Gastrocnemius medialis (tissue), 4 donors: ENCODE results near the gene ZNF622. TPM values are rescaled to one million over a fixed set of nuclear protein-coding genes. Genes with fewer than 3 reads are reported as not detected.
A peak's percentile ranks its signal among the peaks of the same experiment; 100 is the strongest.
"Not testable (repeated sequence)": the region's sequence is repeated elsewhere in the genome, so short reads cannot be mapped to it uniquely, and the experiment has no call there.

ENCODE experiments used
- ATAC-seq, 2 donors: fragments of 150-250 bp; one replicate each; pipeline ENCODE4 v1.9.1; 2016
- DNase-seq, 2 donors: peaks; one replicate each; pipeline ENCODE4 v3.0.0-alpha.2; 2019
- H3K27ac ChIP-seq, 4 donors: fragments of 200-600 bp; sonication (generic); 1 replicate in 1 of 4; 2 replicates in 3 of 4; pipeline ENCODE4 v1.5.1; 2016 to 2018; ENCODE audit warnings: mild to moderate bottlenecking in 2 of 4, moderate library complexity in 1 of 4
- H3K27me3 ChIP-seq, 3 donors: fragments of 200-600 bp; sonication (generic) in 2 of 3; 1 replicate in 1 of 3; 2 replicates in 2 of 3; pipeline versions ENCODE4 v1.5.1 to v1.6.0; 2016 to 2019; ENCODE audit warnings: mild to moderate bottlenecking in 1 of 3, moderate library complexity in 1 of 3
- H3K36me3 ChIP-seq, 2 donors: fragments of 200-600 bp; sonication (generic) in 1 of 2; one replicate each; pipeline ENCODE4 v1.5.1; 2017 to 2018
- H3K4me1 ChIP-seq, 2 donors: fragments of 200-600 bp; sonication (generic) in 1 of 2; one replicate each; pipeline ENCODE4 v1.5.1; 2016 to 2017; ENCODE audit warnings: mild to moderate bottlenecking in 2 of 2
- H3K4me3 ChIP-seq, 4 donors: fragments of 200-600 bp; sonication (generic) in 3 of 4; 1 replicate in 1 of 4; 2 replicates in 3 of 4; pipeline ENCODE4 v1.5.1; 2016 to 2019; ENCODE audit warnings: mild to moderate bottlenecking in 2 of 4
- H3K9me3 ChIP-seq, 3 donors: fragments of 200-600 bp; sonication (generic) in 2 of 3; 1 replicate in 1 of 3; 2 replicates in 2 of 3; pipeline ENCODE4 v1.5.1; 2016 to 2019
- CTCF ChIP-seq, 5 experiments: fragments of 450-650 bp in 3 of 5; fragments of 200-600 bp in 2 of 5; sonication (generic) in 2 of 5; IDR thresholded peaks in 4 of 5; conservative IDR thresholded peaks in 1 of 5; 1 replicate in 4 of 5; 2 replicates in 1 of 5; pipeline ENCODE4 v1.5.1; 2016 to 2019; ENCODE audit warnings: antibody characterized with exemption in 5 of 5, mild to moderate bottlenecking in 3 of 5, moderate library complexity in 3 of 5
- POLR2A ChIP-seq, 2 donors: fragments of 450-650 bp; IDR thresholded peaks; one replicate each; pipeline ENCODE4 v1.6.1; 2017; ENCODE audit warnings: antibody characterized with exemption in 2 of 2, mild to moderate bottlenecking in 2 of 2, moderate library complexity in 2 of 2
- in situ Hi-C, 4 donors: fragments of 200-750 bp; cut with MboI; loops; one replicate each; pipeline versions ENCODE4 v1.15.0 to v1.8.0; 2017; ENCODE audit warnings: low sequenced_read_pairs in 4 of 4
- intact Hi-C: fragments of 100-400 bp; cut with DNase I; formaldehyde crosslinking; loops from one replicate; pipeline ENCODE4 v1.15.1; 2023; ENCODE audit warnings: low total_unique reads
- total RNA-seq, 4 donors: library from RNA; depleted of rRNA; stranded (reverse); fragments of >200 nt; gene quantifications; one replicate each; pipeline versions ENCODE4 v1.1.0 to v1.2.3, GENCODE V29; 2016

Gene ZNF622
- total RNA-seq, 4 donors from 2014 or later = 44.8 to 150 (median 75.1) TPM

DNA sequence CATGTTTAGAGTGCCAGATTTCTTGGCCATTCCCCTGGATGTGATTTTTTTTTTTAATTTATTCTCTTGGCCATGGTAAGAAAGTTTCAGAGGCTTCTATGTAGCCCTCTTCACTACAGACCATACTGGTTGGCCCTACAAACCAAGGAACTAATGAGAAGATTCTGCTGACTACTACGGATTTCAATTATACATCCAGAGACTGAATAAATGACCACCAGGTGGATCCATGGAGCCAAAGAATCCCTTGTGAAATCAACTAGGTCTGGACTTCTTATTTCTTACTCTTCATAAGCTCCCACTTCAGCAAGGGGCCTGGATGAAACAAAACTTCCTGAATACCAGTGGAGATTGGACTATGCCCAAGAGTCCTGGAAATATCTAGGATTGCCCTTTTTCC lies 27.6 kb downstream of the ZNF622 start:
- TF ChIP-seq POLR2A (IDR thresholded peaks at IDR 0.05) (no peak), CTCF (IDR thresholded peaks at IDR 0.05 in 4 of 5, conservative IDR thresholded peaks at IDR 0.05 in 1 of 5) (peak in 2 of 5 experiments; percentile 16 to 31)
- in situ Hi-C loops (loop anchor here in 1 of 4 donors (25.0 kb wide), 1 partner anchor 276 kb away; no protein-coding TSS in a partner anchor), intact Hi-C loops (no loop called here)
- no peaks in the 10 kb centered on the region for H3K9me3 ChIP-seq
- H3K36me3 ChIP-seq = no peaks in the 10 kb centered on the region
- H3K4me1 ChIP-seq = no peaks in the 10 kb centered on the region
- ATAC-seq = peak in 1 of 2 donors; percentile 33
- no peak overlapping the region for H3K4me3 ChIP-seq
- no peak for DNase-seq
- no peak overlapping the region for H3K27ac ChIP-seq
- H3K27me3 ChIP-seq = no peaks in the 10 kb centered on the region

GRCh38 chr5:16436065-16436682 lies 29.4 kb downstream of the ZNF622 start:
- in situ Hi-C loops = loop anchor here in 1 of 4 donors (25.0 kb wide), 1 partner anchor 274 kb away; no protein-coding TSS in a partner anchor
- H3K27ac ChIP-seq, H3K27me3 ChIP-seq, ATAC-seq, H3K36me3 ChIP-seq, H3K4me3 ChIP-seq, H3K9me3 ChIP-seq, H3K4me1 ChIP-seq, intact Hi-C loops, DNase-seq: not testable (repeated sequence)

DNA sequence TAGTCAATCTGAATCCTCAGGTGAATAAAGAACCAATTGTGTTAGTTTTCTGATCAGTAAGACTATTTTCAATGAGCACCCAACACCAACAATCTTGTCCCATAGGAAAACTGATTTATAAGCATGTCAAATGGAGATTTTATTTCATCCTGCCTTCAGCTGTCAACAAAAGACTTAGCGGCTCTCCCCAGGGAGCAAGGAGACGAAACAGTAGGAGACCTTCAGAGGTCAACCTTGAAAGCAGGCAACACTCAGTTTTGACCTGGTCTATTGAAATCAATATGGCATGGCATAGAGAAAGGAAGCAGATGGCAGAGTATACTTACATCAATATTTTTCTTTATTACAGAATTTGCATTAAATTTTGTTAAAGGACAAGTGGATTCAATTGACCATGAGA lies 34.1 kb downstream of the ZNF622 start:
- in situ Hi-C loops = loop anchor here in 1 of 4 donors (25.0 kb wide), 1 partner anchor 269 kb away; no protein-coding TSS in a partner anchor
- Histone ChIP-seq H3K27me3 (no peaks in the 10 kb centered on the region), H3K4me1 (no peaks in the 10 kb centered on the region), H3K27ac (no peak overlapping the region), H3K4me3 (no peak overlapping the region), H3K9me3 (no peaks in the 10 kb centered on the region), H3K36me3 (no peaks in the 10 kb centered on the region)
- TF ChIP-seq POLR2A (IDR thresholded peaks at IDR 0.05) = no peak
- no peak for TF ChIP-seq CTCF (IDR thresholded peaks at IDR 0.05 in 4 of 5, conservative IDR thresholded peaks at IDR 0.05 in 1 of 5)
- intact Hi-C loops = no loop called here
- no peak for ATAC-seq
- DNase-seq = no peak

GRCh38 chr5:16430349-16431089 lies 35.1 kb downstream of the ZNF622 start:
- H3K9me3 ChIP-seq = no peaks in the 10 kb centered on the region
- DNase-seq (no peak), ATAC-seq (no peak)
- intact Hi-C loops (no loop called here), in situ Hi-C loops (loop anchor here in 1 of 4 donors (25.0 kb wide), 1 partner anchor 268 kb away; no protein-coding TSS in a partner anchor)
- no peaks in the 10 kb centered on the region for H3K36me3 ChIP-seq
- no peak overlapping the region for H3K4me3 ChIP-seq
- no peaks in the 10 kb centered on the region for H3K4me1 ChIP-seq
- TF ChIP-seq CTCF (IDR thresholded peaks at IDR 0.05 in 4 of 5, conservative IDR thresholded peaks at IDR 0.05 in 1 of 5) (no peak), POLR2A (IDR thresholded peaks at IDR 0.05) (no peak)
- H3K27ac ChIP-seq = no peak overlapping the region
- no peaks in the 10 kb centered on the region for H3K27me3 ChIP-seq

DNA sequence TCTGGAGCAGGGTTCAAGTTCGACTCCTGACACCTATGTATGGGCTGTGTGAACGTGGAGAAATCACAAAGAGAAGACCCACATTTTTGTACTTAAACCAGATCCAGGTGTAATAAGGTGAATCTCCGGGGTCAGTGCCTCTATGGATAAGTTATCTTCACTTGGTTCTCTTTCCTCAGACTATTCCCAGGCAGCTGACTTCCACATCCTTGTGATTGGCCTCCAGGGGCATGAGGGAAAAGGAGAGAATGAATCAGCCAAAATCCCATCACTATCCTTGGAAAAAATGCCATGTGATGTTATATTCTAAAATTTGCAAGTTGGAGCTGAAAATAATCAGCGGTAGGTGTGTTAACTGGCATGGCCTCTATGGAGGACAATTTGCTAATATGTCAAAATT lies 37.2 kb downstream of the ZNF622 start:
- Histone ChIP-seq H3K4me1 (no peaks in the 10 kb centered on the region), H3K36me3 (no peaks in the 10 kb centered on the region), H3K27ac (no peak overlapping the region), H3K27me3 (no peaks in the 10 kb centered on the region), H3K9me3 (no peaks in the 10 kb centered on the region), H3K4me3 (no peak overlapping the region)
- in situ Hi-C loops (loop anchor here in 1 of 4 donors (25.0 kb wide), 1 partner anchor 266 kb away; no protein-coding TSS in a partner anchor), intact Hi-C loops (no loop called here)
- ATAC-seq (no peak), DNase-seq (no peak)
- no peak for TF ChIP-seq POLR2A (IDR thresholded peaks at IDR 0.05)
- no peak for TF ChIP-seq CTCF (IDR thresholded peaks at IDR 0.05 in 4 of 5, conservative IDR thresholded peaks at IDR 0.05 in 1 of 5)
